ENCODE data around the gene ZNF366. TPM values are rescaled to one million over a fixed set of nuclear protein-coding genes. Genes with fewer than 3 reads are reported as not detected.
A peak's percentile ranks its signal among the peaks of the same experiment; 100 is the strongest.

ZNF366 gene
- total RNA-seq, 1 experiment from 2014 or later, result 0.17 TPM

DNA sequence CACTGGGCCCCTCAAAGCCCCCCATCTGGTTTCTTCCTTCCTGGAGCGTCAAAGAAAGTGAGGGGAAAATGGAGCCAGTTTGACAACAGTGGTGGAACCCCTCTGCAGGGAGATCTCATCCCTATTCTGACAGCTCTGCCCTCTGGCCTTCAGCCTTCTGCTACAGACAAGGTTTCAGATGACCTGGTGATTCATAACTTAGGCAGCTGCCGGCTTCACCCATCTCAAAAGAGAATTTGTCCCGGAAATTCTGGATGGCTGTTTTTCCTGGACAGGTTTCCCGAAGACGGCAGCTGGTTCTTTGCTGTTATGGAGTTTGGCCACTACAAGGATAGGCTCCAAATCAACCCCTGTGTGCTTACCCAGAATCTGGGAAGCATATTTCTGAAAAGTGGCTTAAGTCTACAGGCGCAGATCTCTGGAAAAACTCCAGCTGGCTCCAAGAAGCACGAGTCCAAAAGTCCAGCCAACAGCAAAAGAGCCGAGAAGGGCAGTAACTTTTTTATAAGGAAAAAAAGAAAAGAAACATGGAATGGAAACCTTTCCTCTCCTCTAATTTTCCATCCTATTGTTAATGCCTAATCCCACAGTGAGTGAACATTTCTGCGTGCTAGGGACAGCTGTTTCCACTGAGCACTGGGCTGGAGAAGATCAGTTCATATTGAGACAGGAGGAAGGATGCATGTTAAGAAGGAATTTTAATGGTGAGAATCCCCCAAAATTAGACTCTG lies 54.5 kb downstream of the ZNF366 start:
- Histone ChIP-seq H3F3A (ENCODE audit: insufficient read depth, low read depth) (peaks cover 26% of the 10 kb centered on the region), H3K36me3 (ENCODE audit: low read depth) (no peaks in the 10 kb centered on the region), H3K4me3 (no peak overlapping the region), H3K27ac (peak overlapping the region; percentile 95), H4K20me1 (ENCODE audit: insufficient read depth) (no peaks in the 10 kb centered on the region), H3K79me2 (ENCODE audit: low read depth) (no peaks in the 10 kb centered on the region), H3K4me1 (replicated peaks; ENCODE audit: insufficient read depth) (peaks cover 33% of the 10 kb centered on the region), H3K27me3 (ENCODE audit: insufficient read depth, low read depth) (no peaks in the 10 kb centered on the region), H2AFZ (peak overlapping the region; percentile 66; the same call in 1 of the 2 replicates), H3K4me2 (peak overlapping the region; percentile 49), H3K9me2 (ENCODE audit: insufficient read depth) (no peaks in the 10 kb centered on the region), H3K9me3 (ENCODE audit: insufficient read depth, low read depth) (no peaks in the 10 kb centered on the region)
- ChIA-PET CTCF (interaction anchor here (0.9 kb wide), 1 partner anchor 16 kb away, joined by 3 read pairs; no protein-coding TSS in a partner anchor), POLR2A (ENCODE audit: unreplicated experiment) (interaction anchor here (0.6 to 0.7 kb wide), 2 partner anchors 42 to 499 kb away, joined by 4 to 5 read pairs; no protein-coding TSS in a partner anchor)
- TF ChIP-seq EZH2 (IDR thresholded peaks at IDR 0.05; ENCODE audit: low read depth), result no peak
- intact Hi-C loops (cut with micrococcal nuclease; ENCODE audit: unreplicated experiment), result loop anchor here (1.0 to 2.0 kb wide), 4 partner anchors 16 to 86 kb away; no protein-coding TSS in a partner anchor
- BruUV-seq (replicated peaks), result TSS peak; percentile 90
- DNase-seq, result peak; percentile 73 to 82

- Histone ChIP-seq H3K27ac (peak overlapping the region; percentile 95), H3K9me2 (ENCODE audit: insufficient read depth) (no peaks in the 10 kb centered on the region), H3K9me3 (ENCODE audit: insufficient read depth, low read depth) (no peaks in the 10 kb centered on the region), H3K27me3 (ENCODE audit: insufficient read depth, low read depth) (no peaks in the 10 kb centered on the region), H3K79me2 (ENCODE audit: low read depth) (no peaks in the 10 kb centered on the region), H3K36me3 (ENCODE audit: low read depth) (no peaks in the 10 kb centered on the region), H3F3A (ENCODE audit: insufficient read depth, low read depth) (peaks cover 26% of the 10 kb centered on the region), H3K4me3 (no peak overlapping the region), H4K20me1 (ENCODE audit: insufficient read depth) (no peaks in the 10 kb centered on the region), H3K4me1 (replicated peaks; ENCODE audit: insufficient read depth) (peaks cover 33% of the 10 kb centered on the region), H3K4me2 (peak overlapping the region; percentile 49), H2AFZ (peak overlapping the region; percentile 66; the same call in 1 of the 2 replicates)
- TSS peak; percentile 55 for BruUV-seq (replicated peaks)
- ChIA-PET POLR2A (ENCODE audit: unreplicated experiment) (interaction anchor here (0.6 to 0.7 kb wide), 4 partner anchors 42 to 499 kb away, joined by 3 to 13 read pairs (median 4); no protein-coding TSS in a partner anchor), CTCF (interaction anchor here (0.5 to 0.9 kb wide), 3 partner anchors 16 to 72 kb away, joined by 3 to 5 read pairs (median 3); no protein-coding TSS in a partner anchor)
- intact Hi-C loops (cut with micrococcal nuclease; ENCODE audit: unreplicated experiment), result loop anchor here (1.0 to 2.0 kb wide), 4 partner anchors 16 to 86 kb away; no protein-coding TSS in a partner anchor
- TF ChIP-seq, protein P1, sequence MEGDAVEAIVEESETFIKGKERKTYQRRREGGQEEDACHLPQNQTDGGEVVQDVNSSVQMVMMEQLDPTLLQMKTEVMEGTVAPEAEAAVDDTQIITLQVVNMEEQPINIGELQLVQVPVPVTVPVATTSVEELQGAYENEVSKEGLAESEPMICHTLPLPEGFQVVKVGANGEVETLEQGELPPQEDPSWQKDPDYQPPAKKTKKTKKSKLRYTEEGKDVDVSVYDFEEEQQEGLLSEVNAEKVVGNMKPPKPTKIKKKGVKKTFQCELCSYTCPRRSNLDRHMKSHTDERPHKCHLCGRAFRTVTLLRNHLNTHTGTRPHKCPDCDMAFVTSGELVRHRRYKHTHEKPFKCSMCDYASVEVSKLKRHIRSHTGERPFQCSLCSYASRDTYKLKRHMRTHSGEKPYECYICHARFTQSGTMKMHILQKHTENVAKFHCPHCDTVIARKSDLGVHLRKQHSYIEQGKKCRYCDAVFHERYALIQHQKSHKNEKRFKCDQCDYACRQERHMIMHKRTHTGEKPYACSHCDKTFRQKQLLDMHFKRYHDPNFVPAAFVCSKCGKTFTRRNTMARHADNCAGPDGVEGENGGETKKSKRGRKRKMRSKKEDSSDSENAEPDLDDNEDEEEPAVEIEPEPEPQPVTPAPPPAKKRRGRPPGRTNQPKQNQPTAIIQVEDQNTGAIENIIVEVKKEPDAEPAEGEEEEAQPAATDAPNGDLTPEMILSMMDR (conservative IDR thresholded peaks at IDR 0.05), result no peak
- TF ChIP-seq EZH2 (IDR thresholded peaks at IDR 0.05; ENCODE audit: low read depth), result no peak
- DNase-seq, result peak; percentile 63 to 77
These were observed 55.3 kb downstream of the ZNF366 start for GRCh38 chr5:72451741-72452505.

DNA sequence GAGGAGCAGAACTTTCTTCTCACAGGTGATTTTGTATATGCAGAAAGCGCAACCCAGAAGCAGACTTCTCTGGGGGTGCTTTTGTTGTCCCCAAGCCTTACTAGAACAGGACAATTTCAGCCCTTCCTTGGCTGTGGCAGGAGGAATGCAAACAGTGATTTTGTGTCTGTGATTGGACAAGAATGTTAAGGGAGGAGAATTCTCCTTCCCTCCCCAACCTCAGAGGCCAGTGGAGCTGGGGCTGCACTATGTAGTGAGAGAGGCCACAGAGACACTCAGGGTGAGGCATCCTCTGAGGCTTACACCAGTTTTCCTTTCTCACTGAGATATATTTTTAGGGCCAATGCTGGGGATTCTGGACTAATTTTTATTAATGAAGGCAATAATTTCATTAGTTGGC lies 58.8 kb downstream of the ZNF366 start:
- H3K4me3 ChIP-seq, result no peak overlapping the region
- H3K79me2 ChIP-seq (ENCODE audit: low read depth), result no peaks in the 10 kb centered on the region
- intact Hi-C loops (cut with micrococcal nuclease; ENCODE audit: unreplicated experiment), result no loop called here
- TF ChIP-seq EZH2 (IDR thresholded peaks at IDR 0.05; ENCODE audit: low read depth), result no peak
- TF ChIP-seq, protein P1 (conservative IDR thresholded peaks at IDR 0.05), result no peak
- H3K4me1 ChIP-seq (replicated peaks; ENCODE audit: insufficient read depth), result peaks cover 31% of the 10 kb centered on the region
- H3K4me2 ChIP-seq, result no peak overlapping the region
- H3K9me2 ChIP-seq (ENCODE audit: insufficient read depth), result no peaks in the 10 kb centered on the region
- no peaks in the 10 kb centered on the region for H3K27me3 ChIP-seq (ENCODE audit: insufficient read depth, low read depth)
- ChIA-PET POLR2A (ENCODE audit: unreplicated experiment) (no interaction called here), CTCF (no interaction called here)
- no TSS peak for BruUV-seq (replicated peaks)
- no peaks in the 10 kb centered on the region for H3K36me3 ChIP-seq (ENCODE audit: low read depth)
- H3F3A ChIP-seq (ENCODE audit: insufficient read depth, low read depth), result peaks cover 26% of the 10 kb centered on the region
- no peak for DNase-seq
- H4K20me1 ChIP-seq (ENCODE audit: insufficient read depth), result no peaks in the 10 kb centered on the region
- H3K9me3 ChIP-seq (ENCODE audit: insufficient read depth, low read depth), result no peaks in the 10 kb centered on the region
- no peak overlapping the region for H2AFZ ChIP-seq
- H3K27ac ChIP-seq, result no peak overlapping the region
